Keratinocyte (primary cell): Measurements from ENCODE around the gene IGSF1. TPM values are rescaled to one million over a fixed set of nuclear protein-coding genes. Genes with fewer than 3 reads are reported as not detected.

ENCODE experiments used
- DNase-seq: peaks from one replicate; pipeline ENCODE4 v3.0.0-alpha.2; 2011; ENCODE audit warnings: low read depth, missing footprints, low spot score
- FAIRE-seq: peaks from 2 replicates; lab custom pipeline; 2011; peaks lifted over from hg19 to GRCh38; lab: Jason Lieb, UNC
- H2AFZ ChIP-seq: 2 replicates; pipeline ENCODE4 v1.6.0; 2012; ENCODE audit warnings: low read length, control low read depth, inconsistent platforms; ENCODE audit not compliant: control insufficient read depth
- H3K27ac ChIP-seq: 2 replicates; pipeline ENCODE4 v1.5.1; 2011; ENCODE audit warnings: low read length; ENCODE audit not compliant: control insufficient read depth, insufficient read depth
- H3K27me3 ChIP-seq: 3 replicates; pipeline ENCODE4 v1.6.0; 2011; ENCODE audit warnings: low read length; ENCODE audit not compliant: control insufficient read depth, insufficient read depth; ENCODE audit errors: extremely low read depth
- H3K36me3 ChIP-seq, 2 experiments: 2 replicates in 1 of 2; 3 replicates in 1 of 2; pipeline ENCODE4 v1.5.1; 2011; ENCODE audit warnings: low read length in 2 of 2, mild to moderate bottlenecking in 1 of 2; ENCODE audit not compliant: control insufficient read depth in 2 of 2, insufficient read depth in 2 of 2; ENCODE audit errors: extremely low read depth in 1 of 2
- H3K4me1 ChIP-seq: 3 replicates; pipeline ENCODE4 v1.5.1; 2011; ENCODE audit warnings: low read length; ENCODE audit not compliant: control insufficient read depth, insufficient read depth; ENCODE audit errors: extremely low read depth
- H3K4me2 ChIP-seq: 3 replicates; pipeline ENCODE4 v1.6.0; 2011; ENCODE audit warnings: low read depth, low read length; ENCODE audit not compliant: control insufficient read depth, insufficient read depth; ENCODE audit errors: extremely low read depth
- H3K4me3 ChIP-seq, 3 experiments: fragments of 200-600 bp in 1 of 3; sonication (generic) in 1 of 3; 2 replicates in 2 of 3; 3 replicates in 1 of 3; pipeline ENCODE4 v1.5.1; 2011 to 2016; ENCODE audit warnings: low read length in 3 of 3, mild to moderate bottlenecking in 3 of 3, control low read depth in 2 of 3, inconsistent platforms in 1 of 3, low read depth in 1 of 3, mixed read lengths in 1 of 3, mixed run types in 1 of 3, moderate library complexity in 1 of 3; ENCODE audit not compliant: control insufficient read depth in 2 of 3, insufficient read depth in 2 of 3; ENCODE audit errors: extremely low read depth in 1 of 3
- H3K79me2 ChIP-seq: 2 replicates; pipeline ENCODE4 v1.6.0; 2012; ENCODE audit warnings: low read length; ENCODE audit not compliant: control insufficient read depth, insufficient read depth
- H3K9ac ChIP-seq: 3 replicates; pipeline ENCODE4 v1.6.0; 2011; ENCODE audit warnings: low read length; ENCODE audit not compliant: control insufficient read depth, insufficient read depth; ENCODE audit errors: extremely low read depth
- H3K9me1 ChIP-seq: 3 replicates; pipeline ENCODE4 v1.6.0; 2011; ENCODE audit warnings: low read length; ENCODE audit not compliant: control insufficient read depth, insufficient read depth; ENCODE audit errors: extremely low read depth
- H3K9me3 ChIP-seq: 2 replicates; pipeline ENCODE4 v1.5.1; 2012; ENCODE audit warnings: low read depth, low read length; ENCODE audit not compliant: control insufficient read depth
- H4K20me1 ChIP-seq: 3 replicates; pipeline ENCODE4 v1.6.0; 2011; ENCODE audit warnings: low read length; ENCODE audit not compliant: control insufficient read depth, insufficient read depth; ENCODE audit errors: extremely low read depth
- EZH2 ChIP-seq: IDR thresholded peaks from one replicate; pipeline ENCODE4 v1.6.1; 2012; ENCODE audit warnings: inconsistent platforms, mild to moderate bottlenecking, low read length, moderate library complexity
- dilution Hi-C: fragments of 300-500 bp; cut with MboI; formaldehyde crosslinking; loops from one replicate; pipeline ENCODE4 v1.7.0; 2020; ENCODE audit warnings: low sequenced_read_pairs; ENCODE audit not compliant: extremely low pct_ligation_motif_present
- polyA minus RNA-seq, 3 experiments: library from RNA; depleted of rRNA, polyadenylated mRNA; stranded (reverse); fragments of >200 nt; gene quantifications; 1 replicate in 1 of 3; 2 replicates in 1 of 3; 3 replicates in 1 of 3; pipeline ENCODE4 v1.2.3, GENCODE V29; 2011
- polyA plus RNA-seq, 5 experiments: library from polyadenylated mRNA; depleted of rRNA in 3 of 5; stranded (reverse) in 3 of 5; stranded (forward) in 1 of 5; unstranded in 1 of 5; fragments of >200 nt; gene quantifications; 1 replicate in 1 of 5; 2 replicates in 3 of 5; 3 replicates in 1 of 5; pipeline versions ENCODE4 v1.2.1 to v1.2.3, GENCODE V29; 2011 to 2012; ENCODE audit warnings: missing spikeins in 2 of 5, low read depth in 1 of 5, low replicate concordance in 1 of 5
- TF ChIP-seq, protein P1 (sequence below), 3 experiments: IDR thresholded peaks in 1 of 3; conservative IDR thresholded peaks in 1 of 3; optimal IDR thresholded peaks in 1 of 3; 2 replicates in 2 of 3; 3 replicates in 1 of 3; pipeline versions ENCODE3 to v1.5.1; 2011; ENCODE audit warnings: low read length in 3 of 3, mild to moderate bottlenecking in 3 of 3, moderate library complexity in 2 of 3, control low read depth in 1 of 3, inconsistent platforms in 1 of 3; ENCODE audit not compliant: insufficient read depth in 2 of 3; ENCODE audit errors: extremely low read depth in 1 of 3

The IGSF1 gene, protein sequence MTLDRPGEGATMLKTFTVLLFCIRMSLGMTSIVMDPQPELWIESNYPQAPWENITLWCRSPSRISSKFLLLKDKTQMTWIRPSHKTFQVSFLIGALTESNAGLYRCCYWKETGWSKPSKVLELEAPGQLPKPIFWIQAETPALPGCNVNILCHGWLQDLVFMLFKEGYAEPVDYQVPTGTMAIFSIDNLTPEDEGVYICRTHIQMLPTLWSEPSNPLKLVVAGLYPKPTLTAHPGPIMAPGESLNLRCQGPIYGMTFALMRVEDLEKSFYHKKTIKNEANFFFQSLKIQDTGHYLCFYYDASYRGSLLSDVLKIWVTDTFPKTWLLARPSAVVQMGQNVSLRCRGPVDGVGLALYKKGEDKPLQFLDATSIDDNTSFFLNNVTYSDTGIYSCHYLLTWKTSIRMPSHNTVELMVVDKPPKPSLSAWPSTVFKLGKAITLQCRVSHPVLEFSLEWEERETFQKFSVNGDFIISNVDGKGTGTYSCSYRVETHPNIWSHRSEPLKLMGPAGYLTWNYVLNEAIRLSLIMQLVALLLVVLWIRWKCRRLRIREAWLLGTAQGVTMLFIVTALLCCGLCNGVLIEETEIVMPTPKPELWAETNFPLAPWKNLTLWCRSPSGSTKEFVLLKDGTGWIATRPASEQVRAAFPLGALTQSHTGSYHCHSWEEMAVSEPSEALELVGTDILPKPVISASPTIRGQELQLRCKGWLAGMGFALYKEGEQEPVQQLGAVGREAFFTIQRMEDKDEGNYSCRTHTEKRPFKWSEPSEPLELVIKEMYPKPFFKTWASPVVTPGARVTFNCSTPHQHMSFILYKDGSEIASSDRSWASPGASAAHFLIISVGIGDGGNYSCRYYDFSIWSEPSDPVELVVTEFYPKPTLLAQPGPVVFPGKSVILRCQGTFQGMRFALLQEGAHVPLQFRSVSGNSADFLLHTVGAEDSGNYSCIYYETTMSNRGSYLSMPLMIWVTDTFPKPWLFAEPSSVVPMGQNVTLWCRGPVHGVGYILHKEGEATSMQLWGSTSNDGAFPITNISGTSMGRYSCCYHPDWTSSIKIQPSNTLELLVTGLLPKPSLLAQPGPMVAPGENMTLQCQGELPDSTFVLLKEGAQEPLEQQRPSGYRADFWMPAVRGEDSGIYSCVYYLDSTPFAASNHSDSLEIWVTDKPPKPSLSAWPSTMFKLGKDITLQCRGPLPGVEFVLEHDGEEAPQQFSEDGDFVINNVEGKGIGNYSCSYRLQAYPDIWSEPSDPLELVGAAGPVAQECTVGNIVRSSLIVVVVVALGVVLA (N-terminal part only)
- polyA plus RNA-seq, result not detected in 3 replicates
- polyA plus RNA-seq (2011; ENCODE audit: low read depth), result not detected
- not detected in 2 replicates for polyA plus RNA-seq (2011; cell fraction: cytosol; rRNA removed)
- polyA plus RNA-seq (2011; cell fraction: nucleus; rRNA removed), result not detected in 2 replicates
- not detected in 2 replicates for polyA plus RNA-seq (2012; ENCODE audit: low replicate concordance)
- polyA minus RNA-seq, result not detected in 3 replicates
- not detected for polyA minus RNA-seq (2011; cell fraction: cytosol; rRNA and poly(A)+ RNA removed)
- polyA minus RNA-seq (2011; cell fraction: nucleus; rRNA and poly(A)+ RNA removed), result not detected in 2 replicates

DNA sequence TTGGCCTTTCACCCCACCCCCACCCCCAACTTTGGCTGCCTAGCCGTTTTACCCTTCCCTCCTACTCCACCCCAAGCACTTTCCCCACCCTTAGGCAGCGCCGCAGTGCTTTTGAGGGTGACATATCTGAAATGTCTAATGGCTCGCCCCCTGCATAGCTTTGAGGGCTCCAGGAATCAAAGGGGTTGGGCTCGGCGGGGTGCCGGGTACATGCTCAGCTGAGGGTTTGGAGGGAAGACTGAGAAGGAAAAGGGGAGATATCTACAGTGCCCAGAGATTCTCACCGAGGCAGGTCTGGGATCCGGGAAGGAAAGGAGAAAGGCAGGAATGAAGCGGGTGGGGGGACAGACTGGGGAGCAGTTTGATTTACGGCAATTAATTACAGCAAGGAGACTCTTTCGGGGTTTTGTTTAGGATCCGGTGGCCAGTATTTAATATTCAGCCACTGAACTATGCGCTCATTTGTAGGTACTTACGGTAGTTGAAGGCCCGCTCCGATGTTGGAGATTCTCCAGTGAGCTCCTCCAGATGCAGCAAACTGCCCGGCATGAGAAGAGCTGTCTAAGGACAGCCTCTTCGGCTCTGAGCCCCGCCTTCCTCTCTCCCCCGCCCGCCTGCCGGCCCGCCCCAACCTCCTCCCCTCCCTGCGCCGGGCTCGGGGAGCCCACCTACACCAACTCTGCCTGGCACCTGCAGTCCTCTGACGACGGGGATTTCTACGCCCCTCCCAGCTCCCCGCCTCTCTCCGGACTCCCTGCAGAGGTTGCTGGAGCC lies at the start of gene IGSF1:
IGSF1 (minus strand) TSS at position 569 of the 774 bp plus-strand sequence. CDS start 2,632 bp downstream, outside the sequence.
- Histone ChIP-seq H3K9me3 (no peaks in the 10 kb centered on the region), H3K9ac (no peak within 1 kb of the TSS), H3K27me3 (no peaks in the 10 kb centered on the region), H4K20me1 (no peaks in the 10 kb centered on the region), H3K27ac (no peak within 1 kb of the TSS), H3K36me3 (no peaks in the 10 kb centered on the region), H3K9me1 (no peaks in the 10 kb centered on the region), H3K4me1 (no peaks in the 10 kb centered on the region), H3K4me3 (no peak within 1 kb of the TSS), H2AFZ (no peak within 1 kb of the TSS), H3K79me2 (no peaks in the 10 kb centered on the region), H3K4me2 (no peak within 1 kb of the TSS)
- dilution Hi-C loops, result no loop called here
- no peak for FAIRE-seq
- no peak for DNase-seq
- TF ChIP-seq, protein P1, sequence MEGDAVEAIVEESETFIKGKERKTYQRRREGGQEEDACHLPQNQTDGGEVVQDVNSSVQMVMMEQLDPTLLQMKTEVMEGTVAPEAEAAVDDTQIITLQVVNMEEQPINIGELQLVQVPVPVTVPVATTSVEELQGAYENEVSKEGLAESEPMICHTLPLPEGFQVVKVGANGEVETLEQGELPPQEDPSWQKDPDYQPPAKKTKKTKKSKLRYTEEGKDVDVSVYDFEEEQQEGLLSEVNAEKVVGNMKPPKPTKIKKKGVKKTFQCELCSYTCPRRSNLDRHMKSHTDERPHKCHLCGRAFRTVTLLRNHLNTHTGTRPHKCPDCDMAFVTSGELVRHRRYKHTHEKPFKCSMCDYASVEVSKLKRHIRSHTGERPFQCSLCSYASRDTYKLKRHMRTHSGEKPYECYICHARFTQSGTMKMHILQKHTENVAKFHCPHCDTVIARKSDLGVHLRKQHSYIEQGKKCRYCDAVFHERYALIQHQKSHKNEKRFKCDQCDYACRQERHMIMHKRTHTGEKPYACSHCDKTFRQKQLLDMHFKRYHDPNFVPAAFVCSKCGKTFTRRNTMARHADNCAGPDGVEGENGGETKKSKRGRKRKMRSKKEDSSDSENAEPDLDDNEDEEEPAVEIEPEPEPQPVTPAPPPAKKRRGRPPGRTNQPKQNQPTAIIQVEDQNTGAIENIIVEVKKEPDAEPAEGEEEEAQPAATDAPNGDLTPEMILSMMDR (optimal IDR thresholded peaks at IDR 0.05 in 1 of 3, IDR thresholded peaks at IDR 0.05 in 1 of 3, conservative IDR thresholded peaks at IDR 0.05 in 1 of 3; ENCODE audit: extremely low read depth in 1 of 3, insufficient read depth in 2 of 3, low read length in 3 of 3), result no peak

DNA sequence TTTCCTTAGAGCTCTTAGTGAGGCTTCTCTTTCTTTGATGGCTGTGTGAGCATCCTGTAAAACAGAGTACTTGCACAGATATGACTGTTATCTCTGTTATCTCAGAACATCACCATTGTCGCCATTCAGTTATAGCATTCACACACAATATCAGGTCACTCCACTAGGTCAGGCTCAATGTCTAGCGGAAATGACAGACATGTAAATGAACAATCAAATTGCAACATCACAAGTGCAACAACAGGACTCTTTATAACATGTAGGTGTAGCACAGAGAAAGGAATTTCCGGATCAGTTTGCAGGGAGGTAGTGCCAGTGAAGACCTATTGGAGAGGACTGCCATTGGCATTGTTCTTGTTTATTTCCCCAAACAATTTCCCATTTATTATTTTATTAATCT lies 43.2 kb upstream of the IGSF1 start:
- DNase-seq (no peak), FAIRE-seq (no peak)
- Histone ChIP-seq H3K27ac (no peak overlapping the region), H3K4me1 (no peaks in the 10 kb centered on the region), H3K4me3 (no peak overlapping the region), H3K4me2 (no peak overlapping the region), H2AFZ (no peak overlapping the region), H4K20me1 (no peaks in the 10 kb centered on the region), H3K9me3 (no peaks in the 10 kb centered on the region), H3K79me2 (no peaks in the 10 kb centered on the region), H3K9ac (no peak overlapping the region), H3K36me3 (no peaks in the 10 kb centered on the region), H3K27me3 (no peaks in the 10 kb centered on the region), H3K9me1 (no peaks in the 10 kb centered on the region)
- dilution Hi-C loops, result no loop called here
- TF ChIP-seq EZH2, result no peak
- TF ChIP-seq, protein P1 (optimal IDR thresholded peaks at IDR 0.05 in 1 of 3, IDR thresholded peaks at IDR 0.05 in 1 of 3, conservative IDR thresholded peaks at IDR 0.05 in 1 of 3; ENCODE audit: extremely low read depth in 1 of 3, insufficient read depth in 2 of 3, low read length in 3 of 3), result no peak
